SHP77 (cell line): ENCODE measurements around the gene E2F4.
A peak's percentile ranks its signal among the peaks of the same experiment; 100 is the strongest.

ENCODE experiments used
- DNase-seq, 2 experiments: peaks; one replicate each; lab custom pipeline; 2025; lab: John Stamatoyannopoulos, UW

E2F4 gene

GRCh38 chr16:67191995-67192681, at the start of gene E2F4:
TSS of gene E2F4 (plus strand) at chr16:67192155. CDS start at chr16:67192228, 73 bp downstream.
- DNase-seq: peak; percentile 80 to 86

GRCh38 chr16:67142342-67142741, 49.6 kb upstream of the E2F4 start:
- no peak for DNase-seq

- no peak for DNase-seq
Observed at GRCh38 chr16:67144943-67145342, 47.0 kb upstream of the E2F4 start.

GRCh38 chr16:67145746-67146145, 46.2 kb upstream of the E2F4 start:
- no peak for DNase-seq

GRCh38 chr16:67146523-67147357, 45.2 kb upstream of the E2F4 start:
- DNase-seq: no peak

- no peak for DNase-seq
Observed at GRCh38 chr16:67147437-67148140, 44.4 kb upstream of the E2F4 start.

- no peak for DNase-seq
Observed at GRCh38 chr16:67148221-67148620, 43.7 kb upstream of the E2F4 start.

- DNase-seq: no peak
Observed at GRCh38 chr16:67148656-67149275, 43.2 kb upstream of the E2F4 start.

GRCh38 chr16:67149276-67150046, 42.5 kb upstream of the E2F4 start:
- DNase-seq: no peak

GRCh38 chr16:67150047-67150832, 41.7 kb upstream of the E2F4 start:
- no peak for DNase-seq

GRCh38 chr16:67150833-67151396, 41.0 kb upstream of the E2F4 start, which contains the start of gene B3GNT9:
TSS of gene B3GNT9 (minus strand) at chr16:67150998. CDS start at chr16:67150485, 513 bp downstream.
- no peak for DNase-seq

GRCh38 chr16:67151431-67152097, 40.4 kb upstream of the E2F4 start:
- DNase-seq: no peak

GRCh38 chr16:67154578-67155294, 37.2 kb upstream of the E2F4 start:
- DNase-seq: no peak

GRCh38 chr16:67155295-67156142, 36.4 kb upstream of the E2F4 start:
- DNase-seq: peak; percentile 72 to 74

- no peak for DNase-seq
Observed at GRCh38 chr16:67156143-67156844, 35.7 kb upstream of the E2F4 start.

- DNase-seq: no peak
Observed at GRCh38 chr16:67157106-67157748, 34.7 kb upstream of the E2F4 start.
